Caco-2 (cell line): ENCODE results near the gene CHSY3. TPM values are rescaled to one million over a fixed set of nuclear protein-coding genes. Genes with fewer than 3 reads are reported as not detected.

Source experiments
- BruUV-seq: library from RNA; stranded (reverse); fragments of 400-500 nt; replicated peaks from 2 replicates; lab custom pipeline; 2021; lab: Mats Ljungman, UMichigan
- CTCF ChIA-PET: fragments of 300-600 bp; sonication (Branson Sonifier 250); formaldehyde crosslinking; loops from one replicate; lab custom pipeline; 2022; ENCODE audit warnings: antibody characterized with exemption; lab: Charles Lee
- POLR2A ChIA-PET: fragments of 300-600 bp; sonication (Branson Sonifier 250); formaldehyde crosslinking; loops from one replicate; lab custom pipeline; 2022; ENCODE audit warnings: antibody characterized with exemption; lab: Charles Lee
- DNase-seq, 2 experiments: peaks; one replicate each; pipeline versions ENCODE4 v3.0.0 to v3.0.0-alpha.2; 2020 to 2022
- H3K27me3 ChIP-seq: replicated peaks from 2 replicates; pipeline ENCODE4 v1.6.0; 2011; ENCODE audit warnings: low read length; ENCODE audit not compliant: control insufficient read depth, insufficient read depth
- H3K36me3 ChIP-seq: 2 replicates; pipeline ENCODE4 v1.5.1; 2011; ENCODE audit warnings: low read length; ENCODE audit not compliant: control insufficient read depth, insufficient read depth
- H3K4me1 ChIP-seq: fragments of 250-450 bp; sonication (Bioruptor Pico); 2 replicates; pipeline ENCODE4 v1.5.1; 2020; ENCODE audit warnings: mild to moderate bottlenecking
- H3K4me3 ChIP-seq: 2 replicates; pipeline ENCODE4 v1.5.1; 2011; ENCODE audit warnings: low read depth, mild to moderate bottlenecking, control low read depth, low read length
- H3K9me3 ChIP-seq: fragments of 250-450 bp; sonication (Bioruptor Pico); 2 replicates; pipeline ENCODE4 v1.5.1; 2020; ENCODE audit warnings: mild to moderate bottlenecking, moderate library complexity
- H3K27ac Mint-ChIP-seq: one replicate; pipeline ENCODE4 v1.8.0; 2022; ENCODE audit warnings: mixed read lengths; ENCODE audit not compliant: unreplicated experiment
- H3K27me3 Mint-ChIP-seq: one replicate; pipeline ENCODE4 v1.8.0; 2022; ENCODE audit warnings: mixed read lengths; ENCODE audit not compliant: insufficient read depth, unreplicated experiment
- H3K36me3 Mint-ChIP-seq: one replicate; pipeline ENCODE4 v1.8.0; 2022; ENCODE audit warnings: mild to moderate bottlenecking, mixed read lengths; ENCODE audit not compliant: insufficient read depth, unreplicated experiment
- H3K4me1 Mint-ChIP-seq: one replicate; pipeline ENCODE4 v1.8.0; 2022; ENCODE audit warnings: low read depth, mixed read lengths; ENCODE audit not compliant: unreplicated experiment
- H3K4me3 Mint-ChIP-seq: one replicate; pipeline ENCODE4 v1.8.0; 2022; ENCODE audit warnings: mild to moderate bottlenecking, moderate library complexity, mixed read lengths; ENCODE audit not compliant: unreplicated experiment
- H3K9me3 Mint-ChIP-seq: one replicate; pipeline ENCODE4 v1.8.0; 2022; ENCODE audit warnings: mixed read lengths; ENCODE audit not compliant: unreplicated experiment
- CTCF ChIP-seq, 2 experiments: fragments of 200-600 bp in 1 of 2; IDR thresholded peaks; 1 replicate in 1 of 2; 2 replicates in 1 of 2; pipeline versions ENCODE4 v1.5.1 to v1.8.0; 2011 to 2022; ENCODE audit warnings: antibody characterized with exemption in 1 of 2, control low read depth in 1 of 2, inconsistent platforms in 1 of 2, low read depth in 1 of 2, low read length in 1 of 2, mild to moderate bottlenecking in 1 of 2, moderate library complexity in 1 of 2; ENCODE audit not compliant: insufficient read depth in 1 of 2, severe bottlenecking in 1 of 2, unreplicated experiment in 1 of 2
- intact Hi-C: fragments of 100-400 bp; cut with micrococcal nuclease; formaldehyde crosslinking; loops from one replicate; pipeline ENCODE4 v1.10.0; 2022; ENCODE audit not compliant: unreplicated experiment
- total RNA-seq: library from RNA; stranded (reverse); gene quantifications from 2 replicates; pipeline ENCODE4 v1.2.3, GENCODE V29; 2022

Gene CHSY3
- total RNA-seq, 1 experiment from 2014 or later, result 0.32 TPM

- H3K4me3 ChIP-seq, result no peak overlapping the region
- ChIA-PET CTCF (no interaction called here), POLR2A (no interaction called here)
- H3K36me3 ChIP-seq, result no peaks in the 10 kb centered on the region
- Mint-ChIP-seq H3K27ac (no peak overlapping the region), H3K4me1 (no peaks in the 10 kb centered on the region), H3K27me3 (no peaks in the 10 kb centered on the region), H3K4me3 (no peak overlapping the region), H3K36me3 (no peaks in the 10 kb centered on the region), H3K9me3 (no peaks in the 10 kb centered on the region)
- BruUV-seq, result no TSS peak
- no peak for DNase-seq
- no peaks in the 10 kb centered on the region for H3K27me3 ChIP-seq
- H3K4me1 ChIP-seq, result no peaks in the 10 kb centered on the region
- TF ChIP-seq CTCF (IDR thresholded peaks at IDR 0.05; ENCODE audit: insufficient read depth in 1 of 2, low read depth in 1 of 2, low read length in 1 of 2, severe bottlenecking in 1 of 2, unreplicated experiment in 1 of 2), result no peak
- H3K9me3 ChIP-seq, result no peaks in the 10 kb centered on the region
- intact Hi-C loops, result no loop called here
Measured at GRCh38 chr5:130034566-130035210, 130.4 kb downstream of the CHSY3 start.

DNA sequence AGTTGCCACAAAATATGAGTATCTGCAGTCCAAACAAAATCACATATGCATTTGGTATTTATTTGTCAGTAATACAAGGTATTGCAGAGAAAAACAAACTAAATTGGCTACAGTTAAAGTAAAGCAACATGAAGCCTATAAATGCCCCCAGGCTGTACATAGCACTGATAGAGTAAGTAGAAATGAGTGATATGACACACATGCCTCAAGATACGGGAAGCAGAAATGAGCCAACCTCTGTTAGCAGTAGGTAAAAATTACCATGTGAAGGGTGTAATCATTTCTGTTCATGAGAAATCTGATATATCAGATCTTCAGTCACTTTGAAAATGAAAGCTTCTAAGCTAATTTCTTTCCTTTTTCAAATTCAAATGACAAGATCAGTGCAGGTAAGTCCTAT lies 131.1 kb downstream of the CHSY3 start:
- Mint-ChIP-seq H3K27me3 (no peaks in the 10 kb centered on the region), H3K4me3 (no peak overlapping the region)
- H3K27me3 ChIP-seq, result no peaks in the 10 kb centered on the region

DNA sequence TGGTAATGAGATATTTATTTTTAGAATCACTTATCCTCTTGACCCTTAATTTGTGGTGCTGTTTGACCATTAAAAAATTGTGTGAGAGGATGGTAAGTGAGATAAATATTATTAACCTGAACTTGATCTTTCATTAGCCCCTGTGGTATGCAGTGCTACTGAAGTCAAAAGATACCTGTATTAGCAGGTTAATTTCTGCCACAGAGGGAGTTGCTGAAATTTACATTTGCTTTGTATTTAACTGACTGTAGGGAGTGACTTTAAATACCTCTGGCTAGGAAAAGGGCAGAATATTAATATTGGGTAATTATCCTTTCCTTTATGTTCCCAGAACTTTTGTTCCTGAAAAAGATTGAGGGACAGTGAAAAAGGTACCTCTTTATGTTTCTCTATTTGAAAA lies 133.6 kb downstream of the CHSY3 start:
- no peaks in the 10 kb centered on the region for H3K36me3 ChIP-seq
- no peak overlapping the region for H3K4me3 Mint-ChIP-seq
- no peak overlapping the region for H3K4me3 ChIP-seq
- TF ChIP-seq CTCF (IDR thresholded peaks at IDR 0.05; ENCODE audit: insufficient read depth in 1 of 2, low read depth in 1 of 2, low read length in 1 of 2, severe bottlenecking in 1 of 2, unreplicated experiment in 1 of 2), result no peak
- CTCF ChIA-PET, result no interaction called here
- no peaks in the 10 kb centered on the region for H3K4me1 Mint-ChIP-seq
- no TSS peak for BruUV-seq
- DNase-seq, result no peak
- H3K27me3 Mint-ChIP-seq, result peaks cover 2% of the 10 kb centered on the region
- no peaks in the 10 kb centered on the region for H3K27me3 ChIP-seq
- H3K4me1 ChIP-seq, result no peaks in the 10 kb centered on the region
- intact Hi-C loops, result no loop called here
- POLR2A ChIA-PET, result no interaction called here
- no peaks in the 10 kb centered on the region for H3K36me3 Mint-ChIP-seq
- no peak overlapping the region for H3K27ac Mint-ChIP-seq
- H3K9me3 ChIP-seq, result no peaks in the 10 kb centered on the region
- no peaks in the 10 kb centered on the region for H3K9me3 Mint-ChIP-seq

More for the DNA sequence above, 131.1 kb downstream of the CHSY3 start:
- no peak for TF ChIP-seq CTCF (IDR thresholded peaks at IDR 0.05; ENCODE audit: insufficient read depth in 1 of 2, low read depth in 1 of 2, low read length in 1 of 2, severe bottlenecking in 1 of 2, unreplicated experiment in 1 of 2)
- CTCF ChIA-PET, result no interaction called here
- Histone ChIP-seq H3K36me3 (no peaks in the 10 kb centered on the region), H3K4me3 (no peak overlapping the region), H3K9me3 (no peaks in the 10 kb centered on the region), H3K4me1 (no peaks in the 10 kb centered on the region)
- POLR2A ChIA-PET, result no interaction called here
- H3K36me3 Mint-ChIP-seq, result no peaks in the 10 kb centered on the region
- no peaks in the 10 kb centered on the region for H3K4me1 Mint-ChIP-seq
- no peaks in the 10 kb centered on the region for H3K9me3 Mint-ChIP-seq
- H3K27ac Mint-ChIP-seq, result no peak overlapping the region
- no TSS peak for BruUV-seq
- DNase-seq, result no peak
- intact Hi-C loops, result no loop called here
